Upper lobe of right lung (tissue), 1 donor: ENCODE results near the gene ZNF71. TPM values are rescaled to one million over a fixed set of nuclear protein-coding genes. Genes with fewer than 3 reads are reported as not detected.

Experiments
- ATAC-seq: fragments of 200-7000 bp; cut with Tn5 transposase; one replicate; pipeline ENCODE4 v1.9.1; 2020; ENCODE audit warnings: mild to moderate bottlenecking, moderate library complexity
- DNase-seq: peaks from one replicate; pipeline ENCODE4 v3.0.0-alpha.2; 2020
- H3K27ac ChIP-seq: fragments of 200-600 bp; one replicate; pipeline ENCODE4 v1.8.0; 2022
- H3K27me3 ChIP-seq: fragments of 200-600 bp; one replicate; pipeline ENCODE4 v1.8.0; 2022; ENCODE audit warnings: mild to moderate bottlenecking
- H3K36me3 ChIP-seq: fragments of 200-600 bp; one replicate; pipeline ENCODE4 v1.8.0; 2022
- H3K4me1 ChIP-seq: fragments of 200-600 bp; one replicate; pipeline ENCODE4 v1.8.0; 2022
- H3K4me3 ChIP-seq: fragments of 200-600 bp; one replicate; pipeline ENCODE4 v1.8.0; 2022; ENCODE audit warnings: mild to moderate bottlenecking
- H3K9me3 ChIP-seq: fragments of 200-600 bp; one replicate; pipeline ENCODE4 v1.8.0; 2022
- intact Hi-C: fragments of 100-400 bp; cut with DNase I; formaldehyde crosslinking; loops from one replicate; pipeline ENCODE4 v1.11.0; 2022
- total RNA-seq: library from RNA; stranded (reverse); fragmentation: NEBNext Ultra II Directional; extraction: Animal tissue kit (Norgen Biotek cat#: 25700); gene quantifications from one replicate; pipeline ENCODE4 v1.2.1, GENCODE V29; 2021
- TF ChIP-seq, protein P1 (sequence below): fragments of 200-600 bp; IDR thresholded peaks from one replicate; pipeline ENCODE4 v1.8.0; 2022; ENCODE audit warnings: antibody characterized with exemption
- donor health status: DM: no; HTN: yes; CAD: no; lungs with severe emphysema.

Gene ZNF71
- total RNA-seq, 1 donor from 2014 or later, result 7.0 TPM

GRCh38 chr19:56663931-56664500, 68.9 kb downstream of the ZNF71 start:
- H3K4me1 ChIP-seq, result no peaks in the 10 kb centered on the region
- ATAC-seq, result no peak

GRCh38 chr19:56664511-56664910, 69.4 kb downstream of the ZNF71 start:
- TF ChIP-seq, protein P1, sequence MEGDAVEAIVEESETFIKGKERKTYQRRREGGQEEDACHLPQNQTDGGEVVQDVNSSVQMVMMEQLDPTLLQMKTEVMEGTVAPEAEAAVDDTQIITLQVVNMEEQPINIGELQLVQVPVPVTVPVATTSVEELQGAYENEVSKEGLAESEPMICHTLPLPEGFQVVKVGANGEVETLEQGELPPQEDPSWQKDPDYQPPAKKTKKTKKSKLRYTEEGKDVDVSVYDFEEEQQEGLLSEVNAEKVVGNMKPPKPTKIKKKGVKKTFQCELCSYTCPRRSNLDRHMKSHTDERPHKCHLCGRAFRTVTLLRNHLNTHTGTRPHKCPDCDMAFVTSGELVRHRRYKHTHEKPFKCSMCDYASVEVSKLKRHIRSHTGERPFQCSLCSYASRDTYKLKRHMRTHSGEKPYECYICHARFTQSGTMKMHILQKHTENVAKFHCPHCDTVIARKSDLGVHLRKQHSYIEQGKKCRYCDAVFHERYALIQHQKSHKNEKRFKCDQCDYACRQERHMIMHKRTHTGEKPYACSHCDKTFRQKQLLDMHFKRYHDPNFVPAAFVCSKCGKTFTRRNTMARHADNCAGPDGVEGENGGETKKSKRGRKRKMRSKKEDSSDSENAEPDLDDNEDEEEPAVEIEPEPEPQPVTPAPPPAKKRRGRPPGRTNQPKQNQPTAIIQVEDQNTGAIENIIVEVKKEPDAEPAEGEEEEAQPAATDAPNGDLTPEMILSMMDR, result no peak
- DNase-seq (no peak), ATAC-seq (no peak)
- intact Hi-C loops, result no loop called here
- Histone ChIP-seq H3K27me3 (no peaks in the 10 kb centered on the region), H3K9me3 (no peaks in the 10 kb centered on the region), H3K27ac (no peak overlapping the region), H3K36me3 (no peaks in the 10 kb centered on the region), H3K4me3 (no peak overlapping the region), H3K4me1 (no peaks in the 10 kb centered on the region)

More at GRCh38 chr19:56663931-56664500, 68.9 kb downstream of the ZNF71 start:
- DNase-seq, result peak; percentile 54
- H3K36me3 ChIP-seq, result no peaks in the 10 kb centered on the region
- H3K9me3 ChIP-seq, result no peaks in the 10 kb centered on the region
- no peaks in the 10 kb centered on the region for H3K27me3 ChIP-seq
- H3K27ac ChIP-seq, result no peak overlapping the region
- intact Hi-C loops, result no loop called here
- no peak overlapping the region for H3K4me3 ChIP-seq
- TF ChIP-seq, protein P1, result no peak

DNA sequence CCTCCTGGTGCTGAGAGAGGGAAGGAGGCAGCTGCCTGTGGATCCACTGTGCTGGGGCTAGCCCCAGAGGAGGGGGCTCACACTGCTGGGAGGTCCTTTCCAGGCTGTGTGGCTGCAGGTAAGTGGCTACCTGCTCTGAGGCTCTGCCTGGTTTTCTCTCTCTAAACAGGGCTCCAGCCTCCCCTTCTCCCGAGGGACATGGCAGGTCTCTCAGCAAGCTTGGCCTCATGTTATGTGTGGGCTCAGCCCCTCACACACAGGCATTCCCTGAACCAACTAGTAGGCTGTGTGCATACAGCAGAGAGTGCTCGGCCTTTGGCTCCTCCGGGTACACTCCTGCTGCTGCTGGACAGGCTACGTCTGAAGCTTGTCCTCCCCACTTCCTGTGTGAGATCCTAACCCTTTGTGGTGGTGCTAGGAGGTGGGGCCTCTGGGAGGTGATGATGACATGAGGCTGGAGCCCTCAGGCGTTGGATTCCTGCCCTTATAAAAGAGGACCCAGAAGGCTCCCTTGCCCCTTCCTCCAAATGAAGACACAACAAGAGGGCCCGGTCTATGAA, 72.3 kb downstream of the ZNF71 start:
- Histone ChIP-seq H3K27ac (no peak overlapping the region), H3K27me3 (no peaks in the 10 kb centered on the region), H3K4me1 (peaks cover 9% of the 10 kb centered on the region), H3K36me3 (no peaks in the 10 kb centered on the region), H3K4me3 (no peak overlapping the region), H3K9me3 (no peaks in the 10 kb centered on the region)
- no peak for ATAC-seq
- intact Hi-C loops, result no loop called here
- TF ChIP-seq, protein P1, result no peak
- peak; percentile 36 for DNase-seq

GRCh38 chr19:56668676-56669075, 73.6 kb downstream of the ZNF71 start:
- Histone ChIP-seq H3K4me1 (peaks cover 9% of the 10 kb centered on the region), H3K9me3 (no peaks in the 10 kb centered on the region), H3K27ac (no peak overlapping the region), H3K27me3 (no peaks in the 10 kb centered on the region), H3K36me3 (no peaks in the 10 kb centered on the region), H3K4me3 (no peak overlapping the region)
- TF ChIP-seq, protein P1, result no peak
- ATAC-seq (no peak), DNase-seq (peak; percentile 41)
- intact Hi-C loops, result no loop called here

GRCh38 chr19:56670401-56670960, 75.4 kb downstream of the ZNF71 start:
- TF ChIP-seq, protein P1, result no peak
- Histone ChIP-seq H3K9me3 (no peaks in the 10 kb centered on the region), H3K36me3 (no peaks in the 10 kb centered on the region), H3K27me3 (no peaks in the 10 kb centered on the region), H3K27ac (no peak overlapping the region), H3K4me1 (peaks cover 9% of the 10 kb centered on the region), H3K4me3 (peak overlapping the region; percentile 71)
- ATAC-seq (no peak), DNase-seq (no peak)
- intact Hi-C loops, result no loop called here
